Astrocyte of the spinal cord (primary cell): ENCODE data around the gene MBNL3.

Source experiments
- DNase-seq: peaks from one replicate; pipeline ENCODE4 v3.0.0; 2011; ENCODE audit warnings: low read depth, low spot score
- H3K4me3 ChIP-seq: 2 replicates; pipeline ENCODE4 v1.5.1; 2011; ENCODE audit warnings: low read depth, mild to moderate bottlenecking, low read length, moderate library complexity
- in situ Hi-C: cut with HindIII; loops from 2 replicates; pipeline ENCODE4 v1.10.0; 2017; ENCODE audit warnings: low sequenced_read_pairs
- TF ChIP-seq, protein P1 (sequence below): IDR thresholded peaks from 2 replicates; pipeline ENCODE4 v1.5.1; 2012; ENCODE audit warnings: low read depth, mild to moderate bottlenecking, low read length, inconsistent platforms

The MBNL3 gene

GRCh38 chrX:132518401-132518800 is 29.6 kb upstream of the MBNL3 start:
- TF ChIP-seq, protein P1, sequence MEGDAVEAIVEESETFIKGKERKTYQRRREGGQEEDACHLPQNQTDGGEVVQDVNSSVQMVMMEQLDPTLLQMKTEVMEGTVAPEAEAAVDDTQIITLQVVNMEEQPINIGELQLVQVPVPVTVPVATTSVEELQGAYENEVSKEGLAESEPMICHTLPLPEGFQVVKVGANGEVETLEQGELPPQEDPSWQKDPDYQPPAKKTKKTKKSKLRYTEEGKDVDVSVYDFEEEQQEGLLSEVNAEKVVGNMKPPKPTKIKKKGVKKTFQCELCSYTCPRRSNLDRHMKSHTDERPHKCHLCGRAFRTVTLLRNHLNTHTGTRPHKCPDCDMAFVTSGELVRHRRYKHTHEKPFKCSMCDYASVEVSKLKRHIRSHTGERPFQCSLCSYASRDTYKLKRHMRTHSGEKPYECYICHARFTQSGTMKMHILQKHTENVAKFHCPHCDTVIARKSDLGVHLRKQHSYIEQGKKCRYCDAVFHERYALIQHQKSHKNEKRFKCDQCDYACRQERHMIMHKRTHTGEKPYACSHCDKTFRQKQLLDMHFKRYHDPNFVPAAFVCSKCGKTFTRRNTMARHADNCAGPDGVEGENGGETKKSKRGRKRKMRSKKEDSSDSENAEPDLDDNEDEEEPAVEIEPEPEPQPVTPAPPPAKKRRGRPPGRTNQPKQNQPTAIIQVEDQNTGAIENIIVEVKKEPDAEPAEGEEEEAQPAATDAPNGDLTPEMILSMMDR, result no peak
- in situ Hi-C loops, result no loop called here
- DNase-seq, result no peak
- H3K4me3 ChIP-seq, result no peak overlapping the region

GRCh38 chrX:132508834-132509233 is 20.0 kb upstream of the MBNL3 start:
- no peak overlapping the region for H3K4me3 ChIP-seq

GRCh38 chrX:132505116-132505515 is 16.3 kb upstream of the MBNL3 start:
- in situ Hi-C loops, result no loop called here

More at GRCh38 chrX:132508834-132509233, 20.0 kb upstream of the MBNL3 start:
- DNase-seq, result no peak
- in situ Hi-C loops, result no loop called here
- TF ChIP-seq, protein P1, result no peak

GRCh38 chrX:132504417-132504816 is 15.6 kb upstream of the MBNL3 start:
- TF ChIP-seq, protein P1, result no peak
- no peak overlapping the region for H3K4me3 ChIP-seq
- DNase-seq, result no peak
- in situ Hi-C loops, result no loop called here

More at GRCh38 chrX:132505116-132505515, 16.3 kb upstream of the MBNL3 start:
- DNase-seq, result peak; percentile 5
- H3K4me3 ChIP-seq, result no peak overlapping the region
- TF ChIP-seq, protein P1, result no peak

- in situ Hi-C loops, result no loop called here
- H3K4me3 ChIP-seq, result no peak overlapping the region
- no peak for DNase-seq
- TF ChIP-seq, protein P1, result no peak
These were observed 12.8 kb upstream of the MBNL3 start for GRCh38 chrX:132501606-132502005.

DNA sequence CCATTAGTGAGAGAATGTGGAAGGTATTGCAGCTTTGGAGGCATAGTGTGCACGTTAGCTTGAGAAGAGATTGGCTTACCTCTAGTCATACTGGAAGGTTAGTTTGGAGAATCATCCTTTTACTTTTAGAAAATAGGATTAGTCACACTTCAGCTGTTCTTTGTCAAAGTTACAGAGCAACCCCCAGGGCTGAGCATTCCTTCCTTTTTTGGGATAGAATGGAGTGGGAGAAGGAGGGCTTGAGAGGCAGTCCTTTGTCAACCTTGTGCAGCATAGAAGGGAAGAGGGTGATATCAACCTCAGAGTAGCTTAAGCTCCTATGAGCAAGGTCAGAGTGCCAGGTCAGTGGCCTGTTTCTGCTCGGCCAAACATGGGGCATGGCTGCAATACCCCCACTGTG is 8.6 kb upstream of the MBNL3 start:
- no peak for DNase-seq
- no peak overlapping the region for H3K4me3 ChIP-seq
- TF ChIP-seq, protein P1, result no peak
- in situ Hi-C loops, result no loop called here

GRCh38 chrX:132493095-132493494 is 4.3 kb upstream of the MBNL3 start:
- H3K4me3 ChIP-seq, result no peak overlapping the region
- in situ Hi-C loops, result no loop called here
- DNase-seq, result no peak
- TF ChIP-seq, protein P1, result no peak
